ENCODE results near the gene CELA3B.
A peak's percentile ranks its signal among the peaks of the same experiment; 100 is the strongest.
"Not testable (repeated sequence)": the region's sequence is repeated elsewhere in the genome, so short reads cannot be mapped to it uniquely, and the experiment has no call there.

Gene CELA3B

GRCh38 chr1:21976703-21977239, at the start of gene CELA3B:
Gene CELA3B (plus strand): TSS chr1:21977022. CDS start chr1:21977040, 18 bp downstream.
- H3K4me1 ChIP-seq (ENCODE audit: control insufficient read depth, insufficient read depth, low read length); H3K9ac ChIP-seq (ENCODE audit: low read length in 2 of 2); H3K27ac ChIP-seq (ENCODE audit: low read length); H3K4me3 ChIP-seq (ENCODE audit: low read length in 2 of 2); H3K27me3 ChIP-seq (ENCODE audit: control insufficient read depth in 1 of 2, insufficient read depth in 2 of 2, low read length in 2 of 2); H3K9me3 ChIP-seq (ENCODE audit: control insufficient read depth in 2 of 2, low read length in 2 of 2); H3K36me3 ChIP-seq (ENCODE audit: control insufficient read depth in 2 of 2, insufficient read depth in 2 of 2, low read length in 2 of 2): not testable (repeated sequence)

GRCh38 chr1:21927533-21928237, 49.1 kb upstream of the CELA3B start:
- Histone ChIP-seq H3K27me3 (ENCODE audit: control insufficient read depth in 1 of 2, insufficient read depth in 2 of 2, low read length in 2 of 2) (no peaks in the 10 kb centered on the region), H3K4me3 (ENCODE audit: low read length in 2 of 2) (peak overlapping the region; percentile 6 to 54), H3K4me1 (ENCODE audit: control insufficient read depth, insufficient read depth, low read length) (peaks cover 84% of the 10 kb centered on the region), H3K9ac (ENCODE audit: low read length in 2 of 2) (peak overlapping the region; percentile 64 to 73), H3K27ac (ENCODE audit: low read length) (peak overlapping the region; percentile 95), H3K36me3 (ENCODE audit: control insufficient read depth in 2 of 2, insufficient read depth in 2 of 2, low read length in 2 of 2) (peaks cover 0 to 2% of the 10 kb centered on the region in 2 donors), H3K9me3 (ENCODE audit: control insufficient read depth in 2 of 2, low read length in 2 of 2) (no peaks in the 10 kb centered on the region)

GRCh38 chr1:21930080-21930571, 46.7 kb upstream of the CELA3B start:
- Histone ChIP-seq H3K27ac (ENCODE audit: low read length) (peak overlapping the region; percentile 95), H3K9ac (ENCODE audit: low read length in 2 of 2) (peak overlapping the region; percentile 29 to 34)

GRCh38 chr1:21930629-21931170, 46.1 kb upstream of the CELA3B start:
- Histone ChIP-seq H3K9ac (ENCODE audit: low read length in 2 of 2) (peak overlapping the region; percentile 51 to 83), H3K9me3 (ENCODE audit: control insufficient read depth in 2 of 2, low read length in 2 of 2) (no peaks in the 10 kb centered on the region), H3K27ac (ENCODE audit: low read length) (peak overlapping the region; percentile 95), H3K27me3 (ENCODE audit: control insufficient read depth in 1 of 2, insufficient read depth in 2 of 2, low read length in 2 of 2) (no peaks in the 10 kb centered on the region), H3K4me1 (ENCODE audit: control insufficient read depth, insufficient read depth, low read length) (peaks cover 80% of the 10 kb centered on the region), H3K4me3 (ENCODE audit: low read length in 2 of 2) (peak overlapping the region in 1 of 2 donors; percentile 60), H3K36me3 (ENCODE audit: control insufficient read depth in 2 of 2, insufficient read depth in 2 of 2, low read length in 2 of 2) (peaks cover 0 to 2% of the 10 kb centered on the region in 2 donors)

More at GRCh38 chr1:21930080-21930571, 46.7 kb upstream of the CELA3B start:
- Histone ChIP-seq H3K9me3 (ENCODE audit: control insufficient read depth in 2 of 2, low read length in 2 of 2) (no peaks in the 10 kb centered on the region), H3K4me3 (ENCODE audit: low read length in 2 of 2) (peak overlapping the region in 1 of 2 donors; percentile 29), H3K36me3 (ENCODE audit: control insufficient read depth in 2 of 2, insufficient read depth in 2 of 2, low read length in 2 of 2) (peaks cover 0 to 2% of the 10 kb centered on the region in 2 donors), H3K27me3 (ENCODE audit: control insufficient read depth in 1 of 2, insufficient read depth in 2 of 2, low read length in 2 of 2) (no peaks in the 10 kb centered on the region), H3K4me1 (ENCODE audit: control insufficient read depth, insufficient read depth, low read length) (peaks cover 81% of the 10 kb centered on the region)

GRCh38 chr1:21931171-21932093, 45.4 kb upstream of the CELA3B start:
- H3K9me3 ChIP-seq (ENCODE audit: control insufficient read depth in 2 of 2, low read length in 2 of 2) = no peaks in the 10 kb centered on the region
- peak overlapping the region; percentile 74 to 83 for H3K9ac ChIP-seq (ENCODE audit: low read length in 2 of 2)
- peak overlapping the region; percentile 95 for H3K27ac ChIP-seq (ENCODE audit: low read length)
- H3K27me3 ChIP-seq (ENCODE audit: control insufficient read depth in 1 of 2, insufficient read depth in 2 of 2, low read length in 2 of 2) = no peaks in the 10 kb centered on the region
- peak overlapping the region; percentile 2 to 60 for H3K4me3 ChIP-seq (ENCODE audit: low read length in 2 of 2)
- peaks cover 0 to 2% of the 10 kb centered on the region in 2 donors for H3K36me3 ChIP-seq (ENCODE audit: control insufficient read depth in 2 of 2, insufficient read depth in 2 of 2, low read length in 2 of 2)
- H3K4me1 ChIP-seq (ENCODE audit: control insufficient read depth, insufficient read depth, low read length) = peaks cover 80% of the 10 kb centered on the region

GRCh38 chr1:21932127-21932526, 44.7 kb upstream of the CELA3B start:
- H3K9me3 ChIP-seq (ENCODE audit: control insufficient read depth in 2 of 2, low read length in 2 of 2) = no peaks in the 10 kb centered on the region
- H3K9ac ChIP-seq (ENCODE audit: low read length in 2 of 2) = peak overlapping the region; percentile 74 to 83
- peaks cover 74% of the 10 kb centered on the region for H3K4me1 ChIP-seq (ENCODE audit: control insufficient read depth, insufficient read depth, low read length)
- peaks cover 0 to 2% of the 10 kb centered on the region in 2 donors for H3K36me3 ChIP-seq (ENCODE audit: control insufficient read depth in 2 of 2, insufficient read depth in 2 of 2, low read length in 2 of 2)
- peak overlapping the region; percentile 2 to 60 for H3K4me3 ChIP-seq (ENCODE audit: low read length in 2 of 2)
- peak overlapping the region; percentile 95 for H3K27ac ChIP-seq (ENCODE audit: low read length)
- no peaks in the 10 kb centered on the region for H3K27me3 ChIP-seq (ENCODE audit: control insufficient read depth in 1 of 2, insufficient read depth in 2 of 2, low read length in 2 of 2)

- peak overlapping the region; percentile 78 to 83 for H3K9ac ChIP-seq (ENCODE audit: low read length in 2 of 2)
- H3K4me1 ChIP-seq (ENCODE audit: control insufficient read depth, insufficient read depth, low read length) = peaks cover 74% of the 10 kb centered on the region
- H3K4me3 ChIP-seq (ENCODE audit: low read length in 2 of 2) = peak overlapping the region; percentile 56 to 79
- H3K27me3 ChIP-seq (ENCODE audit: control insufficient read depth in 1 of 2, insufficient read depth in 2 of 2, low read length in 2 of 2) = no peaks in the 10 kb centered on the region
- H3K36me3 ChIP-seq (ENCODE audit: control insufficient read depth in 2 of 2, insufficient read depth in 2 of 2, low read length in 2 of 2) = peaks cover 0 to 2% of the 10 kb centered on the region in 2 donors
- peak overlapping the region; percentile 95 for H3K27ac ChIP-seq (ENCODE audit: low read length)
- no peaks in the 10 kb centered on the region for H3K9me3 ChIP-seq (ENCODE audit: control insufficient read depth in 2 of 2, low read length in 2 of 2)
Measured at GRCh38 chr1:21933397-21934248, 43.2 kb upstream of the CELA3B start.

GRCh38 chr1:21935393-21935804, 41.4 kb upstream of the CELA3B start:
- no peaks in the 10 kb centered on the region for H3K36me3 ChIP-seq (ENCODE audit: control insufficient read depth in 2 of 2, insufficient read depth in 2 of 2, low read length in 2 of 2)
- H3K9ac ChIP-seq (ENCODE audit: low read length in 2 of 2) = peak overlapping the region; percentile 73 to 83
- H3K4me3 ChIP-seq (ENCODE audit: low read length in 2 of 2) = peak overlapping the region; percentile 65 to 96
- no peaks in the 10 kb centered on the region for H3K9me3 ChIP-seq (ENCODE audit: control insufficient read depth in 2 of 2, low read length in 2 of 2)
- H3K4me1 ChIP-seq (ENCODE audit: control insufficient read depth, insufficient read depth, low read length) = peaks cover 82% of the 10 kb centered on the region
- H3K27me3 ChIP-seq (ENCODE audit: control insufficient read depth in 1 of 2, insufficient read depth in 2 of 2, low read length in 2 of 2) = no peaks in the 10 kb centered on the region
- H3K27ac ChIP-seq (ENCODE audit: low read length) = peak overlapping the region; percentile 95

- Histone ChIP-seq H3K36me3 (ENCODE audit: control insufficient read depth in 2 of 2, insufficient read depth in 2 of 2, low read length in 2 of 2) (no peaks in the 10 kb centered on the region), H3K4me1 (ENCODE audit: control insufficient read depth, insufficient read depth, low read length) (peaks cover 82% of the 10 kb centered on the region), H3K4me3 (ENCODE audit: low read length in 2 of 2) (peak overlapping the region; percentile 65 to 96), H3K27me3 (ENCODE audit: control insufficient read depth in 1 of 2, insufficient read depth in 2 of 2, low read length in 2 of 2) (no peaks in the 10 kb centered on the region), H3K27ac (ENCODE audit: low read length) (peak overlapping the region; percentile 95), H3K9ac (ENCODE audit: low read length in 2 of 2) (peak overlapping the region; percentile 83 to 93), H3K9me3 (ENCODE audit: control insufficient read depth in 2 of 2, low read length in 2 of 2) (no peaks in the 10 kb centered on the region)
Measured at GRCh38 chr1:21935891-21936365, 40.9 kb upstream of the CELA3B start.

Data from stomach smooth muscle (tissue), 2 donors.